ENCODE results near the gene SDR39U1. TPM values are rescaled to one million over a fixed set of nuclear protein-coding genes. Genes with fewer than 3 reads are reported as not detected.
A peak's percentile ranks its signal among the peaks of the same experiment; 100 is the strongest.
"Not testable (repeated sequence)": the region's sequence is repeated elsewhere in the genome, so short reads cannot be mapped to it uniquely, and the experiment has no call there.

SDR39U1 gene, protein sequence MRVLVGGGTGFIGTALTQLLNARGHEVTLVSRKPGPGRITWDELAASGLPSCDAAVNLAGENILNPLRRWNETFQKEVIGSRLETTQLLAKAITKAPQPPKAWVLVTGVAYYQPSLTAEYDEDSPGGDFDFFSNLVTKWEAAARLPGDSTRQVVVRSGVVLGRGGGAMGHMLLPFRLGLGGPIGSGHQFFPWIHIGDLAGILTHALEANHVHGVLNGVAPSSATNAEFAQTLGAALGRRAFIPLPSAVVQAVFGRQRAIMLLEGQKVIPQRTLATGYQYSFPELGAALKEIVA
- 45.6 TPM for polyA plus RNA-seq (2013, experiment 1 of 2)
- 40.9 TPM for polyA plus RNA-seq (2013, experiment 2 of 2)

DNA sequence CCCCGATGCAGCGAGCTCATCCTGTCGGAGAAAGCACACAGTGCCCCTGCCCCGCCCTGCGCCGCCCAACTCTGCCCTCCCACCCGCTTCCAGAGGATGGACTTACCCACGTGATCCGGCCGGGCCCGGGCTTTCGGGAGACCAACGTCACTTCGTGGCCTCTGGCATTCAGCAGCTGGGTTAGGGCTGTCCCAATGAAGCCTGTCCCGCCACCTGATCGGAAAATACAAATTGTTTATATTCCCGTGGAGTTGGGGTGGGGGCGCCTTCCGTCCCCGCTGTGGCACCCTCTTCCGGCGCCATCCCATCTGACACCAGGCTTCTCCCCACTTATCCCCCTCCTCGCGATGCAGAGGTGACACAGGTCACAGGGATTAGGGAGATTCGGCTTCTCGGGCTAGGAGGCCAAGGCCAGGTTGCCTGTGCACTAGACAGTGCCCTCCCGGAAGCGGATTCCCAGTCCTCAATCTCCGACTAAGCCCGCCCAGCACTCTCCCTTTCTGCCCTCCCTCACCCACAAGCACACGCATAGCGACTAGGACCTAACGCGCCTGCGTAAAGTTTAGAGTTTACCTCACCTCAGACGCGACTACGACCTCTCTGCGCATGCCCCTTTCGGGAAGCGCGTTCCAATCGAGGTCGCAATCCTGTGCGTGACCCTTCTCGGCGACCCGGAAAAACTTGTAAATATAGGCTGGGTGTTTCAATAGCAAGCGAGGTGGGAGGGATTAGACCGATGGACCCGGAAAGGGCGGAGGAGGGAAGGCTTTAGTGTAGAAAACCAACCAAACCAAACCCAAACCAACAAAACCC lies at the start of gene SDR39U1:
TSS of gene SDR39U1 (minus strand) at position 537 of the 813 bp plus-strand sequence. CDS start at position 530, 7 bp downstream.
- H3K9me3 ChIP-seq (ENCODE audit: insufficient read depth, low read depth, low read length), result no peaks in the 10 kb centered on the region
- peak within 1 kb of the TSS; percentile 90 for H3K9ac ChIP-seq (ENCODE audit: low read depth, low read length)
- no peaks in the 10 kb centered on the region for H3K27me3 ChIP-seq (ENCODE audit: insufficient read depth, low read length)
- H3K4me3 ChIP-seq (ENCODE audit: low read length), result peak within 1 kb of the TSS; percentile 78
- peak within 1 kb of the TSS; percentile 99 for H3K27ac ChIP-seq (ENCODE audit: low read depth, low read length)
- H3K4me1 ChIP-seq (ENCODE audit: insufficient read depth, low read length), result peaks cover 6% of the 10 kb centered on the region
- under 1% methylated on average over 50 of the region's 52 CpGs for WGBS
- peaks cover 37% of the 10 kb centered on the region for H3K36me3 ChIP-seq (ENCODE audit: insufficient read depth, low read length)

DNA sequence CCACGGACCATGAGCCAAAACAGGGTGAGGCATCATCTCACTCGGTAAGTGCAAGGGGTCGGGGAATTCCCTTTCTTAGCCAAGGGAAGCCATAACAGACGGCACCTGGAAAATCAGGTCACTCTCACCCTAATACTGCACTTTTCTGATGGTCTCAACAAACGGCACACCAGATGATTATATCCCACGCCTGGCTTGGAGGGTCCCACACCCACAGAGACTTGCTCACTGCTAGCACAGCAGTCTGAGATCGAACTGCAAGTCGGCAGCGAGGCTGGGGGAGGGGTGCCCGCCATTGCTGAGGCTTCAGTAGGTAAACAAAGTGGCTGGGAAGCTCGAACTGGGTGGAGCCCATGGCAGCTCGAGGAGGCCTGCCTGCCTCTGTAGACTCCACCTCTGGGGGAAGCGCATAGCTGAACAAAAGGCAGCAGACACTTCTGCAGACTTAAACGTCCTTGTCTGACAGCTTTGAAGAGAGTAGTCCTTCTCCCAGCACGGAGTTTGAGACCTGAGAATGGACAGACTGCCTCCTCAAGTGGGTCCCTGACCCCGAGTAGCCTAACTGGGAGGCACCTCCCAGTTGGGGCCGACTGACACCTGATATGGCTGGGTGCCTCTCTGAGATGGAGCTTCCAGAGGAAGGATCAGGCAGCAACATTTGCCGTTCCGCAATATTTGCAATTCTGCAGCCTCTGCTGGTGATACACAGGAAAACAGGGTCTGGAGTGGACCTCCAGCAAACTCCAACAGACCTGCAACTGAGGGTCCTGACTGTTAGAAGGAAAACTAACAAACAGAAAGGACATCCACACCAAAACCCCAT lies 49.2 kb upstream of the SDR39U1 start:
- not testable (repeated sequence) for H3K4me3 ChIP-seq (ENCODE audit: low read length); H3K4me1 ChIP-seq (ENCODE audit: insufficient read depth, low read length); H3K9me3 ChIP-seq (ENCODE audit: insufficient read depth, low read depth, low read length); H3K36me3 ChIP-seq (ENCODE audit: insufficient read depth, low read length); H3K27me3 ChIP-seq (ENCODE audit: insufficient read depth, low read length); H3K27ac ChIP-seq (ENCODE audit: low read depth, low read length); H3K9ac ChIP-seq (ENCODE audit: low read depth, low read length)
- WGBS, result 72% methylated on average over 19 of the region's 19 CpGs

DNA sequence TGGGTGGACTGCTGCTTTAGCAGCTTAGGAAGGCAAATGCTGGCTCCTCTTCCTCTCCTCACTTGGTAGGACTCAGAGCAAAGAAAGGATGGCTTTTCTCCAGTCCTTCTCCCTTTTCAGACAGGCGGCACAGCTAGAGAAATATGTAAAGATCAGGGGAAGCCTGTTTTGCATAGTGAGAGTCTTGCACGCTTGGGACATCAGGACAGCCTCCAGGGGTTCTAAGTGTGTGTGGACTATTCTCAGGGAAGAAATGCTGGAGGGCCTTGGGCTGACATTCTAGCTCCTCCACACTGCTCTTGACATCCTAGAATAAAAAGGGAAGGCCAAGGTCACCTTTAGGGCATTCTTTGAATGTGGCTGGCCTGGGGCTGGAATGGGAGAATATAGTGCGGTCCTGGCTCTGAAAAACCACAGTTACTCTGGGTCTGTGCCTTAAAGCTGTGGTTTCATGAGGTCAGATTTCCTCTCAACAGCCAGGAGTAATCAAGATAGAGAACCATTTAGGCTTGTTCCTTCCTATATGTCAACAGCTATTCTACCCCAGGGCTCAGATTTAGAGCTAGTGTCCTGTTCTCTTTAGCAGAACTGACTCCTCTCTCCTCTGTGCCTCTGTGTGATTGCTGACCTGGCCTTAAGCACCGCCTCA lies 41.2 kb upstream of the SDR39U1 start:
- no peak overlapping the region for H3K4me3 ChIP-seq (ENCODE audit: low read length)

DNA sequence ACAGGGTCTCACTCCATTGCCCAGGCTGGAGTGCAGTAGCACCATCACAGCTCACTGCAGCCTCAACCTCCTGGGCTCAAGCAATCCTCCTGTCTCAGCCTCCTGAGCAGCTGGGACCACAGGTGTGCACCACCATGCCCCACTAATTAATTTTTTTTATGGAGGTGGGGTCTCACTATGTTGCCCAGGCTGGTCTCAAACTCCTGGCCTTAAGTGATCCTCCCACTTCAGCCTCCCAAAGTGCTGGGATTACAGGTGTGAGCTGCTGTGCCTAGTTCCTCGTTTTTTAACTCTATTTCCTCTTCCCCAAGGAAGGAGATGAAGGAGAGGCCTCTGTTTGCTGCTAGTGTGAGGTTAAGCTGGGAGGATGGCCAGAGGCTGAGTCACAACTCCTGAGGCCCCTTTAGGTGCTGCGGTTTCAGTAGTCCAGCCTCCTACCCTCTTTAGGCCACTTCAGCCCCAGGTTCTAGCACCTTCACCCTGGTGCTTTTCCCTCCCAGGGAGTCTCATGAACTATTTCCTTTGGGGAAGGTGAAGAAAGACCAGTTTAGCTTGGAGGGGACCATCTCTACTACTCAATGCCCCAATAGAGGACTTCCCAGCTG lies 40.2 kb upstream of the SDR39U1 start:
- not testable (repeated sequence) for H3K4me1 ChIP-seq (ENCODE audit: insufficient read depth, low read length); H3K9me3 ChIP-seq (ENCODE audit: insufficient read depth, low read depth, low read length); H3K27me3 ChIP-seq (ENCODE audit: insufficient read depth, low read length); H3K4me3 ChIP-seq (ENCODE audit: low read length); H3K9ac ChIP-seq (ENCODE audit: low read depth, low read length); H3K27ac ChIP-seq (ENCODE audit: low read depth, low read length); H3K36me3 ChIP-seq (ENCODE audit: insufficient read depth, low read length)
- 100% methylated on average over 1 of the region's 2 CpGs for WGBS

More for the DNA sequence above, 41.2 kb upstream of the SDR39U1 start:
- Histone ChIP-seq H3K9me3 (ENCODE audit: insufficient read depth, low read depth, low read length) (no peaks in the 10 kb centered on the region), H3K4me1 (ENCODE audit: insufficient read depth, low read length) (no peaks in the 10 kb centered on the region), H3K27me3 (ENCODE audit: insufficient read depth, low read length) (no peaks in the 10 kb centered on the region), H3K9ac (ENCODE audit: low read depth, low read length) (no peak overlapping the region), H3K27ac (ENCODE audit: low read depth, low read length) (no peak overlapping the region), H3K36me3 (ENCODE audit: insufficient read depth, low read length) (no peaks in the 10 kb centered on the region)
- 62% methylated on average over 4 of the region's 4 CpGs for WGBS

DNA sequence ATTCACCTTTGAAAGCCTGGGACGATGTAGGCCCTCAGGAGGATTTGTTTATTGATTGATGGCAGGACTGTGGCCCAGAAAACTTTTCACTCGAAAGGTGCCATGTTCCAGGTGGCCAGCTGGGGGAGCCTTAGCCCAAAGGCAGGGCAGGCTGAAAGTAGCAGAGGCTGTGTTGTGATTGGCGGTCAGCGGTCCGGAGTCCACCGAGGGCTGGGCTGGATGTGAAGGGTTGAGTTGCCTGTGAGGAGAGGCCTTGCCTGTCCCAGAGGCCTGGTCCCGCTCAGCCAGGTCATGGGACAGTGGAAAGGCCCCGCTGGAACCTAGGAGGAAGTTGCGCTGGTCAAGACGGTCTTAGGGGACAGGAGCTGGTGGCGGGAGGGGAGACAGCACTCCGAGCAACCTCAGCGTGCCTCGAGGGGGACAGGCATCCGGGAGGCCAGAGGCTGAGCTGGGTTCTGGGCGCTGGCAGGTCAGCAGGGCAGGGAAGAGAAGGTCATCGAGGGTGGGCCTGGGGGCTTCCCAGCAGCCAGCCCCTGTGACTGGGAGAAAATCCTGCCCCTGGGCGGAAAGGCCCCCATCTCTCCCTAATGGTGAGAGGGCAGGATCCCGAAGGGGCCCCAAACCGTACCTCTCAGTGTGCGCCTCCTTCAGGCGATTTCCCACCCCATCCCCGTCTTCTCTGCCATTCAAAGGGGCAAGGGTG lies 39.2 kb upstream of the SDR39U1 start:
- H3K36me3 ChIP-seq (ENCODE audit: insufficient read depth, low read length), result no peaks in the 10 kb centered on the region
- WGBS, result 67% methylated on average over 23 of the region's 23 CpGs
- H3K27ac ChIP-seq (ENCODE audit: low read depth, low read length), result no peak overlapping the region
- H3K4me1 ChIP-seq (ENCODE audit: insufficient read depth, low read length), result no peaks in the 10 kb centered on the region
- H3K9me3 ChIP-seq (ENCODE audit: insufficient read depth, low read depth, low read length), result no peaks in the 10 kb centered on the region
- no peak overlapping the region for H3K9ac ChIP-seq (ENCODE audit: low read depth, low read length)
- no peak overlapping the region for H3K4me3 ChIP-seq (ENCODE audit: low read length)
- no peaks in the 10 kb centered on the region for H3K27me3 ChIP-seq (ENCODE audit: insufficient read depth, low read length)

DNA sequence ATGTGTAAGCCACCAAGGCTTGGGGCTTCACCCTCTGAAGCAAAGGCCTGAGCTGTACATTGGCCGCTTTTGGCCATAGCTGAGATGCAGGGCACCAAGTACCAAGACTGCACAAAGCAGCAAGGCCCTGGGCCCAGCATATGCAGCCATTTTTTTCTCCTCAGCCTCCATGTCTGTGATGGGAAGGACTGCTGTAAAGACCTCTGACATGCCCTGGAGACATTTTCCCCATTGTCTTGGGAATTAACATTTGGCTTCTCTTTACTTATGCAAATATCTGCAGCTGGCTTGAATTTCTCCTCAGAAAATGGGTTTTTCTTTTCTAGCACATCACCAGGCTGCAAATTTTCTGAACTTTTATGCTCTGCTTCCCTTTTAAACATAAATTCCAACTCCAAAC lies 37.4 kb upstream of the SDR39U1 start:
- WGBS, result 0% methylated on average over 1 of the region's 1 CpG
- not testable (repeated sequence) for H3K4me3 ChIP-seq (ENCODE audit: low read length); H3K27me3 ChIP-seq (ENCODE audit: insufficient read depth, low read length); H3K36me3 ChIP-seq (ENCODE audit: insufficient read depth, low read length); H3K9me3 ChIP-seq (ENCODE audit: insufficient read depth, low read depth, low read length); H3K4me1 ChIP-seq (ENCODE audit: insufficient read depth, low read length); H3K27ac ChIP-seq (ENCODE audit: low read depth, low read length); H3K9ac ChIP-seq (ENCODE audit: low read depth, low read length)

DNA sequence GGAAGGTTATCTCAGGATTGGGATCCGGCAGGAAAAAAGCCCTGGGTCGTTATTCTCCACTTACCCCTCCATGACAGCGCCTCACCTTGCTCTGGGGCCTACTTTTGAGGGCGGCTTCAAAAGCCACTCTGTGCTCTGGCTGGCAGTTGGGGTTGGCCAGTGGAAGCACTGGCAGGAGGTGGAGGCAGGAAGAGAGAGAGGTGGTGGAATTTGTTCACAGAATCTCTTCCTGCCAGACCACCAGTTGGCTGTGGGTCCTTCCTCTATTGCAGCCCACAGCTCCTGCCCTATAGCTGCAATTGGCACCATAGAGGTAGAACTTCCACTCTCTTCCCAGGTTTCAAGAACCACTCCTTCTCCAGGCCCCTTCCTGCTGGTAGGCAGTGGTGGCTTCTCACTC lies 32.7 kb upstream of the SDR39U1 start:
- Histone ChIP-seq H3K4me1 (ENCODE audit: insufficient read depth, low read length) (no peaks in the 10 kb centered on the region), H3K27ac (ENCODE audit: low read depth, low read length) (no peak overlapping the region), H3K36me3 (ENCODE audit: insufficient read depth, low read length) (no peaks in the 10 kb centered on the region), H3K4me3 (ENCODE audit: low read length) (no peak overlapping the region), H3K9ac (ENCODE audit: low read depth, low read length) (no peak overlapping the region), H3K9me3 (ENCODE audit: insufficient read depth, low read depth, low read length) (no peaks in the 10 kb centered on the region), H3K27me3 (ENCODE audit: insufficient read depth, low read length) (no peaks in the 10 kb centered on the region)
- 92% methylated on average over 4 of the region's 4 CpGs for WGBS

DNA sequence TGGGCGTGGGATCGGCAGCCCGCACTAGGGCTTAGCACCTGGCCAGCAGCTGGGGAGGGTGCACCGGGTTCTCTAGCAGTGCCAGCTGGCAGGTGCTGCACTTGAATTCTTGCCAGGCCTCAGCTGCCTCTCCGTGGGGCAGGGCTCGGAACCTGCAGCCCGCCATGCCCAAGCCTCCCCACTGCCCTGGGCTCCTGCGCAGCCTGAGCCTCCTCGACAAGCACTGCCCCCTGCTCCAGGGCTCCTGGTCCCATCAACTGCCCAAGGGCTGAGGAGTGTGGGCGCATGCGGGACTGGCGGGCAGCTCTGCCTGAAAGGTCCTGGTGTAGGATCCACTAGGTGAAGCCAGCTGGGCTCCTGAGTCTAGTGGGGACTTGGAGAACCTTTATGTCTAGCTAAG lies 30.6 kb upstream of the SDR39U1 start:
- Histone ChIP-seq H3K36me3 (ENCODE audit: insufficient read depth, low read length) (no peaks in the 10 kb centered on the region), H3K9me3 (ENCODE audit: insufficient read depth, low read depth, low read length) (no peaks in the 10 kb centered on the region), H3K4me1 (ENCODE audit: insufficient read depth, low read length) (no peaks in the 10 kb centered on the region), H3K9ac (ENCODE audit: low read depth, low read length) (no peak overlapping the region), H3K27ac (ENCODE audit: low read depth, low read length) (no peak overlapping the region), H3K27me3 (ENCODE audit: insufficient read depth, low read length) (no peaks in the 10 kb centered on the region), H3K4me3 (ENCODE audit: low read length) (no peak overlapping the region)
- 63% methylated on average over 12 of the region's 12 CpGs for WGBS

DNA sequence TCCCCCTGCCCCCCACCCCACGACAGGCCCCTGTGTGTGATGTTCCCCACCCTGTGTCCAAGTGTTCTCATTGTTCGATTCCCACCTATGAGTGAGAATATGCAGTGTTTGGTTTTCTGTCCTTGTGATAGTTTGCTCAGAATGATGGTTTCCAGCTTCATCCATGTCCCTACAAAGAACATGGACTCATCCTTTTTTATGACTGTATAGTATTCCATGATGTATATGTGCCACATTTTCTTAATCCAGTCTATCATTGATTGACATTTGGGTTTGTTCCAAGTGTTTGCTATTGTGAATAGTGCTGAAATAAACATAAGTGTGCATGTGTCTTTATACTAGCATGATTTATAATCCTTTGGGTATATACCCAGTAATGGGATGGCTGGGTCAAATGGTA lies 27.9 kb upstream of the SDR39U1 start:
- H3K36me3 ChIP-seq (ENCODE audit: insufficient read depth, low read length); H3K9me3 ChIP-seq (ENCODE audit: insufficient read depth, low read depth, low read length); H3K4me1 ChIP-seq (ENCODE audit: insufficient read depth, low read length); H3K27me3 ChIP-seq (ENCODE audit: insufficient read depth, low read length); H3K4me3 ChIP-seq (ENCODE audit: low read length); H3K27ac ChIP-seq (ENCODE audit: low read depth, low read length); H3K9ac ChIP-seq (ENCODE audit: low read depth, low read length): not testable (repeated sequence)
- WGBS, result no CpG with 5 or more reads among the region's 2 CpGs

DNA sequence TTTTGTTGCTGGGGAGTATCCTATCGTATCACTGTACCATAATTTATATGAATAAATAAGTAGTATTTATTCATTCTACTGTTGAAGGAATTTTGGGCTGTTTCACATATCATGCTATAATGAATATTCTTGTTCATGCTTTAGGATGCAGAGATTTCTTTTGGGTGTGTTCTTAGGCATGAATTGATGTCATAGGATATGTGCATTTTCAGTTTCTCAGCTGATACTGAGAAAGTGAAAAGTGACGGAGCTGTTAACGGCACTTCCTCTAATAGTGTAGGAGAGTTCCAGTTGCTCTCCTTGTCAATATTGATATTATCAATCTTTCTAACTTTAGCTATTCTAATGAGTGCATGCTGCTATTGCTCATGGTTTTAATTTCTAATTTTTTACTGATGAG lies 23.2 kb upstream of the SDR39U1 start:
- Histone ChIP-seq H3K27ac (ENCODE audit: low read depth, low read length) (no peak overlapping the region), H3K9me3 (ENCODE audit: insufficient read depth, low read depth, low read length) (no peaks in the 10 kb centered on the region), H3K36me3 (ENCODE audit: insufficient read depth, low read length) (no peaks in the 10 kb centered on the region), H3K4me1 (ENCODE audit: insufficient read depth, low read length) (no peaks in the 10 kb centered on the region), H3K9ac (ENCODE audit: low read depth, low read length) (no peak overlapping the region), H3K4me3 (ENCODE audit: low read length) (no peak overlapping the region), H3K27me3 (ENCODE audit: insufficient read depth, low read length) (no peaks in the 10 kb centered on the region)
- WGBS, result 90% methylated on average over 2 of the region's 3 CpGs

Measured in HUES64 (cell line).